ENCODE measurements around the gene ZNF579.

ZNF579 gene

GRCh38 chr19:55621673-55622231 lies 41.1 kb upstream of the ZNF579 start:
- TF ChIP-seq, protein P1, sequence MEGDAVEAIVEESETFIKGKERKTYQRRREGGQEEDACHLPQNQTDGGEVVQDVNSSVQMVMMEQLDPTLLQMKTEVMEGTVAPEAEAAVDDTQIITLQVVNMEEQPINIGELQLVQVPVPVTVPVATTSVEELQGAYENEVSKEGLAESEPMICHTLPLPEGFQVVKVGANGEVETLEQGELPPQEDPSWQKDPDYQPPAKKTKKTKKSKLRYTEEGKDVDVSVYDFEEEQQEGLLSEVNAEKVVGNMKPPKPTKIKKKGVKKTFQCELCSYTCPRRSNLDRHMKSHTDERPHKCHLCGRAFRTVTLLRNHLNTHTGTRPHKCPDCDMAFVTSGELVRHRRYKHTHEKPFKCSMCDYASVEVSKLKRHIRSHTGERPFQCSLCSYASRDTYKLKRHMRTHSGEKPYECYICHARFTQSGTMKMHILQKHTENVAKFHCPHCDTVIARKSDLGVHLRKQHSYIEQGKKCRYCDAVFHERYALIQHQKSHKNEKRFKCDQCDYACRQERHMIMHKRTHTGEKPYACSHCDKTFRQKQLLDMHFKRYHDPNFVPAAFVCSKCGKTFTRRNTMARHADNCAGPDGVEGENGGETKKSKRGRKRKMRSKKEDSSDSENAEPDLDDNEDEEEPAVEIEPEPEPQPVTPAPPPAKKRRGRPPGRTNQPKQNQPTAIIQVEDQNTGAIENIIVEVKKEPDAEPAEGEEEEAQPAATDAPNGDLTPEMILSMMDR (IDR thresholded peaks at IDR 0.05; ENCODE audit: extremely low read depth, missing control alignments), result no peak

DNA sequence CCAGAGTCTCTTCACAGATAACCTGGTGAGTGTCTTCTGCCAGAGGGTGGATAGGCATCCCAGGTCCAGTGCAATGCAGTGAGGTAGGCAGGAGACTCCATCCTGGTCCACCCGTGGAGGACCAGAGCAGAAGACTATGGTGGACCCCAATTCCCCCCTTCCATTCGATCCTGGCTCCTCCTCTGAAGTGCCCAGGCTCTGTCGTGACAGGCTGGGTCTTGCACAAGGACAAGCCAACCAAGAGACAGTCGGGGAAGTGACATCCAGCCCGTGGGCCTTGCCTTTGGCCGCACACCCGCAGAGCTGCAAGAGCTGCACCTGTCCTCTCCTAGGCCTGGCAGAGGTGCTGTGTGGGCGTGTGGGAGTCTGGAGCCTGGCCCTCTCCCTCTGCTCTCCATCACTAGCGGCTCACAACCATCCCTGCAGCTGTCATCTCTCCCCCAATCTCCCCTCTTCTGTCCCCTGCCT lies 40.6 kb upstream of the ZNF579 start:
- no peak for DNase-seq (ENCODE audit: low spot score)
- TF ChIP-seq, protein P1 (IDR thresholded peaks at IDR 0.05; ENCODE audit: extremely low read depth, missing control alignments), result no peak

More at GRCh38 chr19:55621673-55622231, 41.1 kb upstream of the ZNF579 start:
- no peak for DNase-seq (ENCODE audit: low spot score)

- TF ChIP-seq, protein P1 (IDR thresholded peaks at IDR 0.05; ENCODE audit: extremely low read depth, missing control alignments), result no peak
- DNase-seq (ENCODE audit: low spot score), result no peak
These were observed 40.0 kb upstream of the ZNF579 start for GRCh38 chr19:55620410-55621204.

DNA sequence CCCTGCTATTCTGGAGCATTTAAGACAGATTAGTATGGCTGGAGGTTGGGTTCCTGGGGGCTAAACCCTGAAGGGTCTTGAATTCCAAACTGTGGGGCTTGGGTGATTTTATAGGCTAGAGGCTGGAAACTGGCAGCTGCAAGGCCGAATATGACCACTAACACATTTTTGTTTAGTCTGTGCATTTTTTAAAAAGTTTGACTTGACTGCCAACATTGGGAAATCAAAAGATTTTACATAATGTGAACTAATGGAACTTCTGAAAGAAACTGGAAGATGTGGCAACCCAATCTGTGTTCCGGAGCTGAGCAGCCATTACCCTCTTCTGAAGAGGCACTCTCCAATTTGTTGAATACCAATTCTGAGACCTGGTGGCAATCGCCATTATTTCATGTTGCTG lies 38.6 kb upstream of the ZNF579 start:
- TF ChIP-seq, protein P1 (IDR thresholded peaks at IDR 0.05; ENCODE audit: extremely low read depth, missing control alignments), result no peak
- DNase-seq (ENCODE audit: low spot score), result no peak

DNA sequence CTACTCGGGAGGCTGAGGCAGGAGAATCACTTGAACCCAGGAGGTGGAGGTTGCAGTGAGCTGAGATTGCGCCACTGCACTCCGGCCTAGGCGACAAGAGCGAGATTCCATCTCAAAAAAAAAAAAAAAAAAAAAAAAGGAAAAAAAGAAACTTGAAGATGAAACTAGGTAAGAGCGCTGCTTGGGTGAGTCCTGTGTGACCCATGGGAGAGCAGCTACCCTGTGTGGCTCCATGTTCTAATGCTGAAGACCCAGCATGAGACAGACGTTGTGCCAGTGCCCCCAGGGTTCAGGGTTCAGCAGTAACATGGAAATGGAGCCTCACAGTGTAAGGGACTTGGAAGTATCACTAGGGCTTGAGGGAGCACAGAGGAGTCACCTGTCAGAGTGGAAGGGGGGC lies 37.8 kb upstream of the ZNF579 start:
- no peak for DNase-seq (ENCODE audit: low spot score)
- TF ChIP-seq, protein P1 (IDR thresholded peaks at IDR 0.05; ENCODE audit: extremely low read depth, missing control alignments), result no peak

DNA sequence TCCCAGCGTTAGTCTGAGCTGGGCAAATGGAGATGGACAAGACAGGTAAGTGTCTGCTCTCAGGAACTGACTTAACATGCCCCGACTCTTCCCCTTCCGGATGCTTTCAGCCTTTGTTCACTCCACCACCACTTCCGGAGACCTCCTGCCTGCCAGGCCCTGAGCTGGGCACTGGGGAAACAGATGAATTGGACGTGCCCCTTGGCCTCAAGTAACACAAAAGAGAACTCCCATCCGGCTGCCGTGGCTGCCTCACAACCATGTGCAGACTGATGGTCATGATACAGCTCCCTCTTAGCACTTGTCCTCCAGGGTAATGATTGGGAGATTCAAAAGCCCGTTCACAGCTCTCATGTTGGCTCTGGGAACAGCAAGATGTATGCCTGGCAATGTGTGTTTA lies 36.8 kb upstream of the ZNF579 start:
- TF ChIP-seq, protein P1 (IDR thresholded peaks at IDR 0.05; ENCODE audit: extremely low read depth, missing control alignments), result no peak
- DNase-seq (ENCODE audit: low spot score), result no peak

- no peak for DNase-seq (ENCODE audit: low spot score)
- TF ChIP-seq, protein P1 (IDR thresholded peaks at IDR 0.05; ENCODE audit: extremely low read depth, missing control alignments), result no peak
These were observed 35.8 kb upstream of the ZNF579 start for GRCh38 chr19:55616395-55616875.
